Activated CD8-positive, alpha-beta memory T cell treated with anti-CD3 and anti-CD28 coated beads, Interleukin-2, amount 50 U/mL, for 1 hour (primary cell): Measurements from ENCODE around the gene TTC32.

Source experiments
- DNase-seq: peaks from one replicate; pipeline ENCODE4 v3.0.0-alpha.2; 2020; ENCODE audit errors: extremely low read depth

The TTC32 gene

GRCh38 chr2:19878268-19879046 is 23.3 kb downstream of the TTC32 start:
- DNase-seq: no peak

- DNase-seq: no peak
Observed at GRCh38 chr2:19876751-19877150, 25.0 kb downstream of the TTC32 start.

GRCh38 chr2:19875280-19875679 is 26.5 kb downstream of the TTC32 start:
- DNase-seq: no peak

- no peak for DNase-seq
Observed at GRCh38 chr2:19874726-19875125, 27.1 kb downstream of the TTC32 start.

- no peak for DNase-seq
Observed at GRCh38 chr2:19873014-19873413, 28.8 kb downstream of the TTC32 start.

GRCh38 chr2:19872302-19872701 is 29.5 kb downstream of the TTC32 start:
- no peak for DNase-seq

GRCh38 chr2:19871836-19872235 is 29.9 kb downstream of the TTC32 start:
- no peak for DNase-seq

GRCh38 chr2:19870792-19871191 is 31.0 kb downstream of the TTC32 start:
- DNase-seq: no peak

GRCh38 chr2:19868701-19869580 is 32.8 kb downstream of the TTC32 start:
- DNase-seq: peak; percentile 24

GRCh38 chr2:19868224-19868623 is 33.6 kb downstream of the TTC32 start:
- DNase-seq: no peak

GRCh38 chr2:19866771-19867170 is 35.0 kb downstream of the TTC32 start:
- DNase-seq: no peak

GRCh38 chr2:19865151-19865550 is 36.6 kb downstream of the TTC32 start:
- no peak for DNase-seq

GRCh38 chr2:19864381-19864780 is 37.4 kb downstream of the TTC32 start:
- no peak for DNase-seq

- DNase-seq: peak; percentile 13
Observed at GRCh38 chr2:19863303-19864041, 38.3 kb downstream of the TTC32 start.

GRCh38 chr2:19861813-19862212 is 40.0 kb downstream of the TTC32 start:
- DNase-seq: no peak

- DNase-seq: no peak
Observed at GRCh38 chr2:19860022-19860421, 41.8 kb downstream of the TTC32 start.

GRCh38 chr2:19859565-19859964 is 42.2 kb downstream of the TTC32 start:
- no peak for DNase-seq

- DNase-seq: no peak
Observed at GRCh38 chr2:19857806-19858205, 44.0 kb downstream of the TTC32 start.

GRCh38 chr2:19857100-19857499 is 44.7 kb downstream of the TTC32 start:
- DNase-seq: no peak

- no peak for DNase-seq
Observed at GRCh38 chr2:19855542-19856431, 46.0 kb downstream of the TTC32 start.
